ENCODE data around the gene CCL28.

The CCL28 gene

GRCh38 chr5:43354774-43355173 lies 57.4 kb downstream of the CCL28 start:
- no peak for DNase-seq

- no peak for DNase-seq
Observed at GRCh38 chr5:43353668-43354067, 58.5 kb downstream of the CCL28 start.

GRCh38 chr5:43352915-43353314 lies 59.3 kb downstream of the CCL28 start:
- no peak for DNase-seq

GRCh38 chr5:43352131-43352530 lies 60.1 kb downstream of the CCL28 start:
- DNase-seq: no peak

GRCh38 chr5:43348861-43349363 lies 63.3 kb downstream of the CCL28 start:
- no peak for DNase-seq

- DNase-seq: no peak
Observed at GRCh38 chr5:43348207-43348606, 64.0 kb downstream of the CCL28 start.

GRCh38 chr5:43338862-43339261 lies 73.3 kb downstream of the CCL28 start:
- DNase-seq: peak; percentile 92

GRCh38 chr5:43336159-43336558 lies 76.0 kb downstream of the CCL28 start:
- DNase-seq: peak; percentile 6

GRCh38 chr5:43335681-43336080 lies 76.5 kb downstream of the CCL28 start:
- no peak for DNase-seq

- DNase-seq: no peak
Observed at GRCh38 chr5:43332401-43332800, 79.8 kb downstream of the CCL28 start.
